ENCODE results near the gene LRP8.

Gene LRP8

GRCh38 chr1:53303243-53303642 is 24.6 kb downstream of the LRP8 start:
- no peaks in the 10 kb centered on the region for H3K9me3 ChIP-seq
- H3K4me1 ChIP-seq: no peaks in the 10 kb centered on the region
- no peak for DNase-seq
- H3K4me3 ChIP-seq (ENCODE audit: low read depth, low read length): no peak overlapping the region
- no peaks in the 10 kb centered on the region for H3K36me3 ChIP-seq
- TF ChIP-seq CTCF (IDR thresholded peaks at IDR 0.05; ENCODE audit: low read depth, low read length): no peak
- H3K27me3 ChIP-seq: no peaks in the 10 kb centered on the region

GRCh38 chr1:53299233-53299632 is 28.6 kb downstream of the LRP8 start:
- Histone ChIP-seq H3K27me3 (no peaks in the 10 kb centered on the region), H3K4me1 (peaks cover 3% of the 10 kb centered on the region; the same call in 1 of the 2 replicates), H3K36me3 (no peaks in the 10 kb centered on the region), H3K9me3 (no peaks in the 10 kb centered on the region), H3K4me3 (ENCODE audit: low read depth, low read length) (no peak overlapping the region)
- no peak for TF ChIP-seq CTCF (IDR thresholded peaks at IDR 0.05; ENCODE audit: low read depth, low read length)
- no peak for DNase-seq

- no peak for TF ChIP-seq CTCF (IDR thresholded peaks at IDR 0.05; ENCODE audit: low read depth, low read length)
Measured at GRCh38 chr1:53298045-53298637, 29.7 kb downstream of the LRP8 start.

GRCh38 chr1:53297195-53297594 is 30.7 kb downstream of the LRP8 start:
- no peak overlapping the region for H3K4me3 ChIP-seq (ENCODE audit: low read depth, low read length)
- no peak for TF ChIP-seq CTCF (IDR thresholded peaks at IDR 0.05; ENCODE audit: low read depth, low read length)
- H3K27me3 ChIP-seq: no peaks in the 10 kb centered on the region
- DNase-seq: no peak
- no peaks in the 10 kb centered on the region for H3K36me3 ChIP-seq
- H3K9me3 ChIP-seq: no peaks in the 10 kb centered on the region
- peaks cover 6% of the 10 kb centered on the region for H3K4me1 ChIP-seq

More at GRCh38 chr1:53298045-53298637, 29.7 kb downstream of the LRP8 start:
- Histone ChIP-seq H3K9me3 (no peaks in the 10 kb centered on the region), H3K27me3 (no peaks in the 10 kb centered on the region), H3K4me1 (peaks cover 3% of the 10 kb centered on the region), H3K4me3 (ENCODE audit: low read depth, low read length) (no peak overlapping the region), H3K36me3 (no peaks in the 10 kb centered on the region)
- no peak for DNase-seq

GRCh38 chr1:53296117-53296749 is 31.6 kb downstream of the LRP8 start:
- Histone ChIP-seq H3K4me3 (ENCODE audit: low read depth, low read length) (no peak overlapping the region), H3K9me3 (no peaks in the 10 kb centered on the region), H3K36me3 (no peaks in the 10 kb centered on the region), H3K27me3 (no peaks in the 10 kb centered on the region), H3K4me1 (peaks cover 6% of the 10 kb centered on the region)
- DNase-seq: peak; percentile 28
- TF ChIP-seq CTCF (IDR thresholded peaks at IDR 0.05; ENCODE audit: low read depth, low read length): no peak

- DNase-seq: no peak
- no peaks in the 10 kb centered on the region for H3K27me3 ChIP-seq
Measured at GRCh38 chr1:53295726-53296116, 32.1 kb downstream of the LRP8 start.

More at GRCh38 chr1:53295726-53296116, 32.1 kb downstream of the LRP8 start:
- no peak for TF ChIP-seq CTCF (IDR thresholded peaks at IDR 0.05; ENCODE audit: low read depth, low read length)
- H3K4me3 ChIP-seq (ENCODE audit: low read depth, low read length): no peak overlapping the region
- no peaks in the 10 kb centered on the region for H3K9me3 ChIP-seq
- H3K36me3 ChIP-seq: no peaks in the 10 kb centered on the region
- peaks cover 6% of the 10 kb centered on the region for H3K4me1 ChIP-seq

Measured in BE2C (cell line).